H9 (cell line): Measurements from ENCODE around the gene KIF16B. TPM values are rescaled to one million over a fixed set of nuclear protein-coding genes. Genes with fewer than 3 reads are reported as not detected.

ENCODE experiments used
- DNase-seq: peaks from one replicate; pipeline ENCODE4 v3.0.0-alpha.2; 2017
- H2AFZ ChIP-seq: one replicate; pipeline ENCODE4 v1.6.1; 2013; ENCODE audit warnings: mild to moderate bottlenecking, low read length, control low read depth, moderate library complexity
- H2AK5ac ChIP-seq: 2 replicates; pipeline ENCODE4 v1.6.1; 2013; ENCODE audit warnings: low read length, control low read depth, mixed read lengths; ENCODE audit not compliant: insufficient read length
- H2BK120ac ChIP-seq: one replicate; pipeline ENCODE4 v1.6.1; 2013; ENCODE audit warnings: low read depth, mild to moderate bottlenecking, low read length, control low read depth, inconsistent platforms; ENCODE audit not compliant: poor library complexity, severe bottlenecking
- H2BK12ac ChIP-seq: 2 replicates; pipeline ENCODE4 v1.6.1; 2013; ENCODE audit warnings: low read length, control low read depth, mixed read lengths, low read depth; ENCODE audit not compliant: insufficient read length
- H2BK15ac ChIP-seq: 2 replicates; pipeline ENCODE4 v1.6.1; 2013; ENCODE audit warnings: low read depth, low read length, control low read depth
- H2BK20ac ChIP-seq: one replicate; pipeline ENCODE4 v1.6.1; 2013; ENCODE audit warnings: low read depth, mild to moderate bottlenecking, low read length, control low read depth, inconsistent platforms; ENCODE audit not compliant: poor library complexity, severe bottlenecking
- H2BK5ac ChIP-seq: 2 replicates; pipeline ENCODE4 v1.6.1; 2013; ENCODE audit warnings: low read length, control low read depth, mixed read lengths; ENCODE audit not compliant: insufficient read length
- H3K14ac ChIP-seq: 2 replicates; pipeline ENCODE4 v1.6.1; 2013; ENCODE audit warnings: low read length, control low read depth; ENCODE audit not compliant: insufficient read depth
- H3K18ac ChIP-seq: 2 replicates; pipeline ENCODE4 v1.6.1; 2013; ENCODE audit warnings: low read depth, mild to moderate bottlenecking, mixed read lengths, low read length, control low read depth; ENCODE audit not compliant: insufficient read length
- H3K23ac ChIP-seq: 2 replicates; pipeline ENCODE4 v1.6.1; 2013; ENCODE audit warnings: low read length, control low read depth, mixed read lengths, low read depth; ENCODE audit not compliant: insufficient read length
- H3K23me2 ChIP-seq: 2 replicates; pipeline ENCODE4 v1.6.1; 2013; ENCODE audit warnings: low read depth, mild to moderate bottlenecking, mixed read lengths, low read length, control low read depth; ENCODE audit not compliant: insufficient read length, poor library complexity, severe bottlenecking
- H3K27ac ChIP-seq: 2 replicates; pipeline ENCODE4 v1.5.1; 2013; ENCODE audit warnings: low read length, control low read depth, mixed read lengths, low read depth; ENCODE audit not compliant: insufficient read length
- H3K27me3 ChIP-seq: 2 replicates; pipeline ENCODE4 v1.6.1; 2013; ENCODE audit warnings: low read length, control low read depth, inconsistent platforms; ENCODE audit not compliant: insufficient read depth
- H3K4ac ChIP-seq: 2 replicates; pipeline ENCODE4 v1.6.1; 2013; ENCODE audit warnings: low read depth, mild to moderate bottlenecking, control low read depth, inconsistent platforms, low read length, moderate library complexity
- H3K4me1 ChIP-seq: 2 replicates; pipeline ENCODE4 v1.6.1; 2013; ENCODE audit warnings: low read length, control low read depth, inconsistent platforms; ENCODE audit not compliant: insufficient read depth
- H3K4me2 ChIP-seq: 2 replicates; pipeline ENCODE4 v1.6.1; 2013; ENCODE audit warnings: low read length, control low read depth, mixed read lengths; ENCODE audit not compliant: insufficient read length, insufficient read depth
- H3K56ac ChIP-seq: 2 replicates; pipeline ENCODE4 v1.6.1; 2013; ENCODE audit warnings: low read depth, mild to moderate bottlenecking, mixed read lengths, low read length, control low read depth; ENCODE audit not compliant: insufficient read length
- H3K79me1 ChIP-seq: 2 replicates; pipeline ENCODE4 v1.6.1; 2013; ENCODE audit warnings: low read depth, mild to moderate bottlenecking, moderate library complexity, low read length, control low read depth, inconsistent platforms; ENCODE audit not compliant: insufficient read depth, poor library complexity, severe bottlenecking
- H3K79me2 ChIP-seq: 2 replicates; pipeline ENCODE4 v1.6.1; 2013; ENCODE audit warnings: low read length, control low read depth, inconsistent platforms; ENCODE audit not compliant: insufficient read depth
- H3K9ac ChIP-seq: 2 replicates; pipeline ENCODE4 v1.6.1; 2013; ENCODE audit warnings: low read length, control low read depth, mixed read lengths; ENCODE audit not compliant: insufficient read length; ENCODE audit errors: extremely low read depth
- H3K9me3 ChIP-seq: one replicate; pipeline ENCODE4 v1.6.1; 2013; ENCODE audit warnings: low read depth, low read length, inconsistent platforms; ENCODE audit not compliant: control insufficient read depth
- H3T11ph ChIP-seq: one replicate; pipeline ENCODE4 v1.6.1; 2013; ENCODE audit warnings: mild to moderate bottlenecking, low read length, control low read depth, inconsistent platforms
- H4K20me1 ChIP-seq: one replicate; pipeline ENCODE4 v1.6.1; 2013; ENCODE audit not compliant: control insufficient read depth, insufficient read length, insufficient read depth
- H4K5ac ChIP-seq: 2 replicates; pipeline ENCODE4 v1.6.1; 2013; ENCODE audit warnings: low read depth, mild to moderate bottlenecking, mixed read lengths, low read length, control low read depth; ENCODE audit not compliant: insufficient read length
- H4K8ac ChIP-seq: replicated peaks from 2 replicates; pipeline ENCODE4 v1.6.1; 2013; ENCODE audit warnings: low read length, control low read depth, mixed read lengths, low read depth; ENCODE audit not compliant: insufficient read length
- H4K91ac ChIP-seq: 2 replicates; pipeline ENCODE4 v1.6.1; 2013; ENCODE audit warnings: low read depth, mild to moderate bottlenecking, moderate library complexity, mixed read lengths, low read length, control low read depth; ENCODE audit not compliant: insufficient read length
- H3K27ac Mint-ChIP-seq, 3 experiments: 2 replicates in 2 of 3; 3 replicates in 1 of 3; pipeline ENCODE4 v1.8.0; 2020 to 2021; ENCODE audit warnings: mixed read lengths in 3 of 3, mild to moderate bottlenecking in 1 of 3, moderate library complexity in 1 of 3
- H3K27me3 Mint-ChIP-seq: 2 replicates; pipeline ENCODE4 v1.8.0; 2021; ENCODE audit warnings: low read depth, mild to moderate bottlenecking, moderate library complexity, mixed read lengths
- H3K36me3 Mint-ChIP-seq, 3 experiments: 2 replicates in 2 of 3; 3 replicates in 1 of 3; pipeline ENCODE4 v1.8.0; 2020 to 2021; ENCODE audit warnings: low read depth in 3 of 3, mixed read lengths in 3 of 3; ENCODE audit not compliant: insufficient read depth in 1 of 3
- H3K4me1 Mint-ChIP-seq, 2 experiments: 2 replicates each; pipeline ENCODE4 v1.8.0; 2020; ENCODE audit warnings: mixed read lengths in 2 of 2
- H3K4me3 Mint-ChIP-seq, 2 experiments: 2 replicates in 1 of 2; 3 replicates in 1 of 2; pipeline ENCODE4 v1.8.0; 2020 to 2021; ENCODE audit warnings: mild to moderate bottlenecking in 2 of 2, mixed read lengths in 2 of 2, moderate library complexity in 1 of 2
- H3K9me3 Mint-ChIP-seq, 2 experiments: 2 replicates in 1 of 2; 3 replicates in 1 of 2; pipeline ENCODE4 v1.8.0; 2020; ENCODE audit warnings: mild to moderate bottlenecking in 2 of 2, mixed read lengths in 2 of 2, moderate library complexity in 1 of 2
- WGBS: extraction: QIAGEN DNeasy Blood & Tissue Kit; methylation state at CpG from one replicate; pipeline ENCODE4 v1.1.7; 2013; ENCODE audit warnings: missing lambda C conversion rate, low lambda C conversion rate, mixed read lengths; ENCODE audit not compliant: insufficient read length; ENCODE audit errors: extremely low coverage; 5-methylcytosine and 5-hydroxymethylcytosine counted together
- total RNA-seq: library from RNA; stranded (reverse); gene quantifications from 2 replicates; pipeline ENCODE4 v1.2.1, GENCODE V29; 2021
- TF ChIP-seq, protein P1 (sequence below): fragments of 200-600 bp; sonication (generic); conservative IDR thresholded peaks from 3 replicates; pipeline ENCODE4 v1.8.0; 2021; ENCODE audit warnings: antibody characterized with exemption, mild to moderate bottlenecking

Gene KIF16B
- total RNA-seq, 1 experiment from 2014 or later, result 7.4 TPM

DNA sequence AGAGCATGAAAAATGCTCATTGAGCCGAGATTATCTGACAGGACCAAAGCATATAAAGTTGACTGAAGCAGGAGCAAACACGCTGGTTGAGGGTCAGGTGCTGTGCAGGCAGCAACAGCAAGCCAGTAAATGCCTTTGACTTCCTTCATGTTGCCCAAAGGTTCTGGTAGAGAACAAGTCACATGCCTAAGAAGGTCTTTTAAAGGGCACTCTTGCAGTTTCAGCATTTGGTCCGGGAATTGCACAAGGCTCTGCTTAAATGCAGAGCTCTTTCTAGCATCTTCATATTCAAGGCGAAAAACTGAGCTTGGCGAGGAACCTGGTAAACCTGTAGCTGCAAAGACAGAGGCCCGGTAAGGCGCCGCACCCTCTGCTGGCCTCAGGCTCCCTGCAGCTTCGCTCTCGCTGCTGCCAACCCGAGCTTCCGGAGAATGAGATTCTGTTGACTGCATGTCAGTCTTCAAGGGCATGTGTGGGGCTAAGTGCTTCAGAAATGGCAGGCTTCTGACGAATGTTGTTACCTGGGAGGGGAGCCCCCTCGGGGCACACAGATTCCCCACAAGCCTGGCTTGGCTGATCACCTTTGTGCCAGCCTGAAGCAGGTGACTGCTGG lies 205.2 kb downstream of the KIF16B start:
- Histone ChIP-seq H3T11ph (no peak overlapping the region), H3K56ac (no peak overlapping the region), H3K79me2 (no peaks in the 10 kb centered on the region), H4K8ac (no peak overlapping the region), H2AK5ac (no peak overlapping the region), H2AFZ (no peak overlapping the region), H3K18ac (no peak overlapping the region), H3K4me2 (no peak overlapping the region), H4K91ac (no peak overlapping the region), H2BK15ac (no peak overlapping the region), H3K23ac (no peak overlapping the region), H3K23me2 (no peaks in the 10 kb centered on the region), H4K5ac (no peak overlapping the region), H3K27ac (no peak overlapping the region), H3K9me3 (no peaks in the 10 kb centered on the region), H2BK120ac (no peak overlapping the region), H3K4ac (no peak overlapping the region; the same call in 1 of the 2 replicates), H4K20me1 (no peaks in the 10 kb centered on the region), H3K79me1 (no peaks in the 10 kb centered on the region), H3K14ac (no peak overlapping the region), H3K27me3 (no peaks in the 10 kb centered on the region), H2BK12ac (no peak overlapping the region), H2BK5ac (no peak overlapping the region), H2BK20ac (no peak overlapping the region), H3K9ac (no peak overlapping the region), H3K4me1 (peaks cover 6% of the 10 kb centered on the region; the same call in 1 of the 2 replicates)
- Mint-ChIP-seq H3K4me3 (no peak overlapping the region), H3K9me3 (no peaks in the 10 kb centered on the region), H3K27ac (no peak overlapping the region; a peak in 1 of 7 replicates), H3K27me3 (no peaks in the 10 kb centered on the region; the same call in 1 of the 2 replicates), H3K4me1 (peaks cover 9% of the 10 kb centered on the region in 2 experiments), H3K36me3 (peaks cover 7 to 19% (median 17%) of the 10 kb centered on the region in 3 experiments)
- DNase-seq, result no peak
- TF ChIP-seq, protein P1, sequence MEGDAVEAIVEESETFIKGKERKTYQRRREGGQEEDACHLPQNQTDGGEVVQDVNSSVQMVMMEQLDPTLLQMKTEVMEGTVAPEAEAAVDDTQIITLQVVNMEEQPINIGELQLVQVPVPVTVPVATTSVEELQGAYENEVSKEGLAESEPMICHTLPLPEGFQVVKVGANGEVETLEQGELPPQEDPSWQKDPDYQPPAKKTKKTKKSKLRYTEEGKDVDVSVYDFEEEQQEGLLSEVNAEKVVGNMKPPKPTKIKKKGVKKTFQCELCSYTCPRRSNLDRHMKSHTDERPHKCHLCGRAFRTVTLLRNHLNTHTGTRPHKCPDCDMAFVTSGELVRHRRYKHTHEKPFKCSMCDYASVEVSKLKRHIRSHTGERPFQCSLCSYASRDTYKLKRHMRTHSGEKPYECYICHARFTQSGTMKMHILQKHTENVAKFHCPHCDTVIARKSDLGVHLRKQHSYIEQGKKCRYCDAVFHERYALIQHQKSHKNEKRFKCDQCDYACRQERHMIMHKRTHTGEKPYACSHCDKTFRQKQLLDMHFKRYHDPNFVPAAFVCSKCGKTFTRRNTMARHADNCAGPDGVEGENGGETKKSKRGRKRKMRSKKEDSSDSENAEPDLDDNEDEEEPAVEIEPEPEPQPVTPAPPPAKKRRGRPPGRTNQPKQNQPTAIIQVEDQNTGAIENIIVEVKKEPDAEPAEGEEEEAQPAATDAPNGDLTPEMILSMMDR, result no peak
- WGBS, result no CpG with 5 or more reads among the region's 14 CpGs
